SU-DHL-6 (cell line): ENCODE measurements around the gene BCAS4.
"Not testable (repeated sequence)": the region's sequence is repeated elsewhere in the genome, so short reads cannot be mapped to it uniquely, and the experiment has no call there.

Source experiments
- H2AFZ ChIP-seq: fragments of 200-600 bp; sonication (generic); 2 replicates; pipeline ENCODE4 v1.6.1; 2014; ENCODE audit warnings: low read depth, mild to moderate bottlenecking, moderate library complexity, mixed read lengths, antibody characterized with exemption, low read length; ENCODE audit not compliant: severe bottlenecking
- H3F3A ChIP-seq: fragments of 200-600 bp; shearing (Covaris generic); 2 replicates; pipeline ENCODE4 v1.6.0; 2016; ENCODE audit warnings: antibody characterized with exemption, mild to moderate bottlenecking; ENCODE audit not compliant: insufficient read depth
- H3K27ac ChIP-seq: fragments of 200-600 bp; sonication (generic); 2 replicates; pipeline ENCODE4 v1.5.1; 2016; ENCODE audit warnings: low read depth, mild to moderate bottlenecking, low read length, moderate library complexity, mixed read lengths
- H3K27me3 ChIP-seq: fragments of 200-600 bp; sonication (generic), shearing (Covaris generic); 2 replicates; pipeline ENCODE4 v1.6.0; 2014; ENCODE audit warnings: mild to moderate bottlenecking, low read length
- H3K36me3 ChIP-seq: fragments of 200-600 bp; sonication (generic); 2 replicates; pipeline ENCODE4 v1.6.1; 2014; ENCODE audit warnings: mild to moderate bottlenecking, low read length, mixed read lengths
- H3K4me2 ChIP-seq: fragments of 300-600, 200-600 bp; shearing (Covaris generic), sonication (generic); 2 replicates; pipeline ENCODE4 v1.6.0; 2014; ENCODE audit warnings: low read length, low read depth, mild to moderate bottlenecking; ENCODE audit not compliant: poor library complexity, severe bottlenecking
- H3K4me3 ChIP-seq: fragments of 200-600 bp; sonication (generic); 2 replicates; pipeline ENCODE4 v1.5.1; 2014; ENCODE audit warnings: antibody characterized with exemption, low read length, mild to moderate bottlenecking, mixed read lengths; ENCODE audit not compliant: insufficient read depth, poor library complexity, severe bottlenecking
- H3K79me2 ChIP-seq: fragments of 200-600 bp; sonication (generic); 2 replicates; pipeline ENCODE4 v1.6.1; 2014; ENCODE audit warnings: mild to moderate bottlenecking, low read length, moderate library complexity; ENCODE audit not compliant: insufficient read depth
- H3K9ac ChIP-seq: fragments of 200-600 bp; sonication (generic); 2 replicates; pipeline ENCODE4 v1.7.0; 2014; ENCODE audit warnings: mild to moderate bottlenecking, low read length
- H3K9me2 ChIP-seq: fragments of 200-600 bp; sonication (generic); replicated peaks from 2 replicates; pipeline ENCODE4 v1.6.1; 2014; ENCODE audit warnings: low read length; ENCODE audit not compliant: insufficient read depth
- H3K9me3 ChIP-seq: fragments of 200-600 bp; sonication (generic); 2 replicates; pipeline ENCODE4 v1.6.1; 2014; ENCODE audit warnings: low read length, mixed read lengths; ENCODE audit not compliant: insufficient read depth
- H4K20me1 ChIP-seq: fragments of 200-600 bp; sonication (generic); 2 replicates; pipeline ENCODE4 v1.6.1; 2014; ENCODE audit warnings: low read depth, mild to moderate bottlenecking, antibody characterized with exemption, low read length, moderate library complexity, mixed read lengths
- EZH2phosphoT487 ChIP-seq: fragments of 200-600 bp; sonication (generic), shearing (Covaris generic); conservative IDR thresholded peaks from 2 replicates; pipeline ENCODE4 v1.6.1; 2018; ENCODE audit warnings: mild to moderate bottlenecking, antibody characterized with exemption, low read length, moderate library complexity, mixed read lengths
- TF ChIP-seq, protein P1 (sequence below): fragments of 200-600 bp; sonication (generic); IDR thresholded peaks from one replicate; pipeline ENCODE4 v1.5.1; 2017; ENCODE audit warnings: antibody characterized with exemption, mild to moderate bottlenecking, low read length, moderate library complexity; ENCODE audit not compliant: insufficient read depth, poor library complexity, severe bottlenecking

The BCAS4 gene

DNA sequence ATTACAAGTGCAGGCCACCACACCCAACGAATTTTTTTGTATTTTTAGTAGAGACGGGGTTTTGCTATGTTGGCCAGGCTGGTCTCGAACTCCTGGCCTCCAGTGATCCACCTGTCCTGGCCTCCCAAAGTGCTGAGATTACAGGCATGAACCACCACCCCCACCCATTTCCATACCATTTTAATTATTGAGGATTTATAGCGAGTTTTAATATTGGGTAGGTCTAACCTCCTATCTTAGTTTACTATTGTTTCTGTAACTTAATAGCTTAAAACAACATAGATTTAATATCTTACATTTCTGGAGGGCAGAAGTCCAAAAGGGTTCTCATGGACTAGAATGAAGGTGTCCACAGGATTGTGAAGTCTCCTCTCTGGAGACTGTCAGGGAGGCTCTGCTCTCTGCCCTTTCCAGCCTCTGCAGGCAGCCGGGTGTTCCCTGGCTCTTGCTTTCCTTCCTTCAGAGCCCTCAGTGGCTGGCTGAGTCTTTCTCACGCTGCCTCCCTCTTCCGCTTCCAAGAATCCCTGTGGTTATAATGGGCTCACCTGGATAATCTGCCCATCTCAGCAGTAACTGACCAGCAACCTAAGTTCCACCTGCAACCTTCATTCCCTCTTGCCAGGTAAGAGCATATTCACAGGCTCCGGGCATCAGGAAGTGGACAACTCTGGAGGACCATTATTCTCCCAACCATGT, 18.6 kb upstream of the BCAS4 start:
- Histone ChIP-seq H2AFZ (no peak overlapping the region), H3K9me3 (no peaks in the 10 kb centered on the region), H3K4me2 (no peak overlapping the region), H3K27me3 (no peaks in the 10 kb centered on the region), H3K4me3 (no peak overlapping the region), H3K9me2 (no peaks in the 10 kb centered on the region), H3F3A (no peaks in the 10 kb centered on the region), H3K36me3 (no peaks in the 10 kb centered on the region), H3K79me2 (no peaks in the 10 kb centered on the region), H3K9ac (no peak overlapping the region), H4K20me1 (no peaks in the 10 kb centered on the region), H3K27ac (no peak overlapping the region)
- TF ChIP-seq, protein P1, sequence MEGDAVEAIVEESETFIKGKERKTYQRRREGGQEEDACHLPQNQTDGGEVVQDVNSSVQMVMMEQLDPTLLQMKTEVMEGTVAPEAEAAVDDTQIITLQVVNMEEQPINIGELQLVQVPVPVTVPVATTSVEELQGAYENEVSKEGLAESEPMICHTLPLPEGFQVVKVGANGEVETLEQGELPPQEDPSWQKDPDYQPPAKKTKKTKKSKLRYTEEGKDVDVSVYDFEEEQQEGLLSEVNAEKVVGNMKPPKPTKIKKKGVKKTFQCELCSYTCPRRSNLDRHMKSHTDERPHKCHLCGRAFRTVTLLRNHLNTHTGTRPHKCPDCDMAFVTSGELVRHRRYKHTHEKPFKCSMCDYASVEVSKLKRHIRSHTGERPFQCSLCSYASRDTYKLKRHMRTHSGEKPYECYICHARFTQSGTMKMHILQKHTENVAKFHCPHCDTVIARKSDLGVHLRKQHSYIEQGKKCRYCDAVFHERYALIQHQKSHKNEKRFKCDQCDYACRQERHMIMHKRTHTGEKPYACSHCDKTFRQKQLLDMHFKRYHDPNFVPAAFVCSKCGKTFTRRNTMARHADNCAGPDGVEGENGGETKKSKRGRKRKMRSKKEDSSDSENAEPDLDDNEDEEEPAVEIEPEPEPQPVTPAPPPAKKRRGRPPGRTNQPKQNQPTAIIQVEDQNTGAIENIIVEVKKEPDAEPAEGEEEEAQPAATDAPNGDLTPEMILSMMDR, result no peak
- no peak for TF ChIP-seq EZH2phosphoT487

DNA sequence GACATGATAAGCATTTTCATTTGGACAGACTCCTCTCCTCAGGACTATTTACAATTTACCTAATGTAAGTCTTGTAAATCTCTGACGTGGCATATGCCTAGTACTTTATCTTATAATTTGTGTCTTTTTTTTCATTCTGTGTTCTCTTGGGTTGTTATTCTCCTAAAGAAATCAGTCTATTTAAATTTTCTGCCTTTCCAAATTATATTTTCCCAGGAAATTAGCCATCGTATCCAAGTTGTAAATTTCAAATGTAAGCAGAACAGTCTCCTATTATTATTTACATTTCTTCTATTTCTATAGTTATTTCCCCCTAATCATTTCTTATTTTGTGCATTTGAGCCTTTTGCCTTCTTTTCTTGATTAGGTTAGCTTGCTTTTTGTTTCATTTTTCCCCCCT, 17.5 kb upstream of the BCAS4 start:
- Histone ChIP-seq H3K27ac (no peak overlapping the region), H3K4me3 (no peak overlapping the region), H3K36me3 (no peaks in the 10 kb centered on the region), H3K79me2 (no peaks in the 10 kb centered on the region), H2AFZ (no peak overlapping the region), H3K9ac (no peak overlapping the region), H3K9me3 (no peaks in the 10 kb centered on the region), H4K20me1 (no peaks in the 10 kb centered on the region), H3K27me3 (no peaks in the 10 kb centered on the region), H3K4me2 (no peak overlapping the region), H3K9me2 (no peaks in the 10 kb centered on the region), H3F3A (no peaks in the 10 kb centered on the region)
- TF ChIP-seq, protein P1, result no peak
- no peak for TF ChIP-seq EZH2phosphoT487

DNA sequence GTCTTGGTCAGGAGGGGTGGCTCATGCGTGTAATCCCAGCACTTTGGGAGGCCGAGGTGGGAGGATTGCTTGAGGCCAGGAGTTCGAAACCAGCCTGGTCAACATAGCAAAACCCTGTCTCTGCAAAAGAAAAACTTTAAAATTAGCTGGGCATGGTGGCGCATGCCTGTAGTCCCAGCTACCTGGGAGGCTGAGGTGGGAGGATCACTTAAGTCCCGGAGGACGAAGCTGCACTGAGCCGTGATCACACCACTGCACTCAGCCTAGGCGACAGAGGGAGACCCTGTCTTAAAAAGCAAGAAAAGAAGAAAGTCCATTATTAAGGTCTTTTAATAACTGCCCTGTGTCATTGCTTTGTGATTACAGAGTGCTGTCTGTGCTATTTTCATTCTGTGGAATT, 15.9 kb upstream of the BCAS4 start:
- not testable (repeated sequence) for H2AFZ ChIP-seq, H4K20me1 ChIP-seq, H3K4me3 ChIP-seq, H3K36me3 ChIP-seq, H3F3A ChIP-seq, H3K9me2 ChIP-seq, H3K79me2 ChIP-seq, H3K9ac ChIP-seq, H3K4me2 ChIP-seq, H3K9me3 ChIP-seq, H3K27ac ChIP-seq, H3K27me3 ChIP-seq

DNA sequence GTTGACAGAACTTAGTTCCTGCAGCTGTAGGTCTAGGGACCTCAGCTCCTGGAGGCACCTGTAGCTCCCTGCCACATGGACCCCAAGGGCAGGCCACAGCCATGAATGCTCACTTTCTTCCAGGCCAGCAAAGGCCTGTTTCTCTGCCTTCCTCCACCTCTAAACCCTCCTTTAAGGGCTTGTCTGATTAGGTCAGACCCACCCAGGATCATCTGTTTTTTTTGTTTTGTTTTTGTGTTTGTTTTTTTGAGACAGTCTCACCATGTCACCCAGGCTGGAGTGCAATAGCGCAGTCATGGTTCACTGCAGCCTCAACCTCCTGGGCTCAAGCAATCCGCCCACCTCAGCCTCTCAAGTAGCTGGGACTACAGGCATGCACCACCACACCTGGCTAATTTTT, 11.5 kb upstream of the BCAS4 start:
- Histone ChIP-seq H3F3A (no peaks in the 10 kb centered on the region), H3K9me3 (no peaks in the 10 kb centered on the region), H3K27me3 (no peaks in the 10 kb centered on the region), H3K4me2 (no peak overlapping the region), H4K20me1 (no peaks in the 10 kb centered on the region), H3K9me2 (no peaks in the 10 kb centered on the region), H3K36me3 (no peaks in the 10 kb centered on the region), H3K9ac (no peak overlapping the region), H3K79me2 (no peaks in the 10 kb centered on the region), H3K4me3 (no peak overlapping the region), H3K27ac (no peak overlapping the region), H2AFZ (no peak overlapping the region)
- TF ChIP-seq, protein P1, result no peak
- TF ChIP-seq EZH2phosphoT487, result no peak
